ENCODE measurements around the gene NHLH2. TPM values are rescaled to one million over a fixed set of nuclear protein-coding genes. Genes with fewer than 3 reads are reported as not detected.

Gene NHLH2
- total RNA-seq, 1 experiment from 2014 or later, result not detected

- H3K27ac ChIP-seq, result no peak overlapping the region
- intact Hi-C loops (cut with micrococcal nuclease; ENCODE audit: unreplicated experiment), result no loop called here
- no peak for TF ChIP-seq EZH2 (IDR thresholded peaks at IDR 0.05; ENCODE audit: low read depth)
- no peak for TF ChIP-seq CTCF (conservative IDR thresholded peaks at IDR 0.05)
- DNase-seq, result no peak
- ChIA-PET CTCF (no interaction called here), POLR2A (ENCODE audit: unreplicated experiment) (interaction anchor here (0.7 kb wide), 1 partner anchor 133 kb away, joined by 4 read pairs; no protein-coding TSS in a partner anchor)
- BruUV-seq (replicated peaks), result no TSS peak
- no peaks in the 10 kb centered on the region for H3K36me3 ChIP-seq (ENCODE audit: low read depth)
- H3K27me3 ChIP-seq (ENCODE audit: insufficient read depth, low read depth), result no peaks in the 10 kb centered on the region
- no peaks in the 10 kb centered on the region for H3K9me3 ChIP-seq (ENCODE audit: insufficient read depth, low read depth)
- no peaks in the 10 kb centered on the region for H3K79me2 ChIP-seq (ENCODE audit: low read depth)
- no peak overlapping the region for H2AFZ ChIP-seq
- no peaks in the 10 kb centered on the region for H4K20me1 ChIP-seq (ENCODE audit: insufficient read depth)
- no peak overlapping the region for H3K4me3 ChIP-seq
- no peaks in the 10 kb centered on the region for H3K9me2 ChIP-seq (ENCODE audit: insufficient read depth)
- no peaks in the 10 kb centered on the region for H3F3A ChIP-seq (ENCODE audit: insufficient read depth, low read depth)
- H3K4me2 ChIP-seq, result no peak overlapping the region
- peaks cover 16% of the 10 kb centered on the region; the same call in 1 of the 2 replicates for H3K4me1 ChIP-seq (replicated peaks; ENCODE audit: insufficient read depth)
These were observed 28.1 kb upstream of the NHLH2 start for GRCh38 chr1:115869064-115869463.

- H3K27ac ChIP-seq, result peak overlapping the region; percentile 42; the same call in 1 of the 2 replicates
- intact Hi-C loops (cut with micrococcal nuclease; ENCODE audit: unreplicated experiment), result no loop called here
- DNase-seq, result peak in 1 of 2 experiments; percentile 76
- H3K36me3 ChIP-seq (ENCODE audit: low read depth), result no peaks in the 10 kb centered on the region
- H2AFZ ChIP-seq, result no peak overlapping the region
- no TSS peak for BruUV-seq (replicated peaks)
- peaks cover 11% of the 10 kb centered on the region; the same call in 1 of the 2 replicates for H3K4me1 ChIP-seq (replicated peaks; ENCODE audit: insufficient read depth)
- H3K4me3 ChIP-seq, result no peak overlapping the region
- no peak overlapping the region for H3K4me2 ChIP-seq
- no peaks in the 10 kb centered on the region for H3K9me2 ChIP-seq (ENCODE audit: insufficient read depth)
- TF ChIP-seq EZH2 (IDR thresholded peaks at IDR 0.05; ENCODE audit: low read depth) (no peak), CTCF (conservative IDR thresholded peaks at IDR 0.05) (no peak)
- H3F3A ChIP-seq (ENCODE audit: insufficient read depth, low read depth), result no peaks in the 10 kb centered on the region
- H4K20me1 ChIP-seq (ENCODE audit: insufficient read depth), result no peaks in the 10 kb centered on the region
- H3K27me3 ChIP-seq (ENCODE audit: insufficient read depth, low read depth), result no peaks in the 10 kb centered on the region
- ChIA-PET POLR2A (ENCODE audit: unreplicated experiment) (interaction anchor here (0.6 kb wide), 1 partner anchor 60 kb away, joined by 9 read pairs; no protein-coding TSS in a partner anchor), CTCF (no interaction called here)
- no peaks in the 10 kb centered on the region for H3K79me2 ChIP-seq (ENCODE audit: low read depth)
- H3K9me3 ChIP-seq (ENCODE audit: insufficient read depth, low read depth), result no peaks in the 10 kb centered on the region
These were observed 26.3 kb upstream of the NHLH2 start for GRCh38 chr1:115867216-115867615.

GRCh38 chr1:115865704-115866380 lies 24.9 kb upstream of the NHLH2 start:
- Histone ChIP-seq H2AFZ (no peak overlapping the region), H3K4me2 (no peak overlapping the region)
- CTCF ChIA-PET, result no interaction called here

More at GRCh38 chr1:115865704-115866380, 24.9 kb upstream of the NHLH2 start:
- Histone ChIP-seq H3F3A (ENCODE audit: insufficient read depth, low read depth) (no peaks in the 10 kb centered on the region), H4K20me1 (ENCODE audit: insufficient read depth) (no peaks in the 10 kb centered on the region), H3K27ac (no peak overlapping the region), H3K9me3 (ENCODE audit: insufficient read depth, low read depth) (no peaks in the 10 kb centered on the region), H3K4me3 (no peak overlapping the region), H3K36me3 (ENCODE audit: low read depth) (no peaks in the 10 kb centered on the region), H3K79me2 (ENCODE audit: low read depth) (no peaks in the 10 kb centered on the region), H3K27me3 (ENCODE audit: insufficient read depth, low read depth) (no peaks in the 10 kb centered on the region), H3K9me2 (ENCODE audit: insufficient read depth) (no peaks in the 10 kb centered on the region), H3K4me1 (replicated peaks; ENCODE audit: insufficient read depth) (peaks cover 11% of the 10 kb centered on the region; the same call in 1 of the 2 replicates)
- TF ChIP-seq EZH2 (IDR thresholded peaks at IDR 0.05; ENCODE audit: low read depth) (no peak), CTCF (conservative IDR thresholded peaks at IDR 0.05) (no peak)
- POLR2A ChIA-PET (ENCODE audit: unreplicated experiment), result no interaction called here
- intact Hi-C loops (cut with micrococcal nuclease; ENCODE audit: unreplicated experiment), result no loop called here
- DNase-seq, result no peak
- BruUV-seq (replicated peaks), result no TSS peak

Measured in PC-9 (cell line).